ENCODE results near the gene ATP8B3.

Gene ATP8B3

GRCh38 chr19:1796395-1797142, 15.5 kb downstream of the ATP8B3 start:
- DNase-seq: no peak

- DNase-seq: no peak
Observed at GRCh38 chr19:1794424-1795172, 17.5 kb downstream of the ATP8B3 start.

- no peak for DNase-seq
Observed at GRCh38 chr19:1791879-1792278, 20.2 kb downstream of the ATP8B3 start.

- DNase-seq: no peak
Observed at GRCh38 chr19:1790054-1790792, 21.9 kb downstream of the ATP8B3 start.

GRCh38 chr19:1789261-1790041, 22.6 kb downstream of the ATP8B3 start:
- DNase-seq: no peak

- DNase-seq: no peak
Observed at GRCh38 chr19:1787116-1787515, 25.0 kb downstream of the ATP8B3 start.

- DNase-seq: no peak
Observed at GRCh38 chr19:1786668-1787067, 25.4 kb downstream of the ATP8B3 start.

GRCh38 chr19:1785310-1785709, 26.8 kb downstream of the ATP8B3 start:
- DNase-seq: no peak

- no peak for DNase-seq
Observed at GRCh38 chr19:1783874-1784273, 28.2 kb downstream of the ATP8B3 start.

GRCh38 chr19:1783354-1783753, 28.7 kb downstream of the ATP8B3 start:
- no peak for DNase-seq

GRCh38 chr19:1782521-1782920, 29.6 kb downstream of the ATP8B3 start:
- DNase-seq: no peak

- DNase-seq: no peak
Observed at GRCh38 chr19:1780272-1780958, 31.7 kb downstream of the ATP8B3 start.

- DNase-seq: no peak
Observed at GRCh38 chr19:1779574-1779973, 32.5 kb downstream of the ATP8B3 start.

GRCh38 chr19:1777149-1777548, 34.9 kb downstream of the ATP8B3 start:
- DNase-seq: no peak

- DNase-seq: no peak
Observed at GRCh38 chr19:1776606-1777147, 35.4 kb downstream of the ATP8B3 start.

- no peak for DNase-seq
Observed at GRCh38 chr19:1775951-1776605, 36.0 kb downstream of the ATP8B3 start.

- DNase-seq: no peak
Observed at GRCh38 chr19:1774989-1775772, 36.9 kb downstream of the ATP8B3 start.

- DNase-seq: no peak
Observed at GRCh38 chr19:1773184-1773583, 38.9 kb downstream of the ATP8B3 start.

- DNase-seq: no peak
Observed at GRCh38 chr19:1770866-1771576, 41.1 kb downstream of the ATP8B3 start.

- DNase-seq: no peak
Observed at GRCh38 chr19:1769645-1769985, 42.5 kb downstream of the ATP8B3 start.

All from NCI-H2081 treated with DMSO at 0.1 percent for 48 hours (cell line).